ENCODE results near the gene SRGAP3.

SRGAP3 gene

DNA sequence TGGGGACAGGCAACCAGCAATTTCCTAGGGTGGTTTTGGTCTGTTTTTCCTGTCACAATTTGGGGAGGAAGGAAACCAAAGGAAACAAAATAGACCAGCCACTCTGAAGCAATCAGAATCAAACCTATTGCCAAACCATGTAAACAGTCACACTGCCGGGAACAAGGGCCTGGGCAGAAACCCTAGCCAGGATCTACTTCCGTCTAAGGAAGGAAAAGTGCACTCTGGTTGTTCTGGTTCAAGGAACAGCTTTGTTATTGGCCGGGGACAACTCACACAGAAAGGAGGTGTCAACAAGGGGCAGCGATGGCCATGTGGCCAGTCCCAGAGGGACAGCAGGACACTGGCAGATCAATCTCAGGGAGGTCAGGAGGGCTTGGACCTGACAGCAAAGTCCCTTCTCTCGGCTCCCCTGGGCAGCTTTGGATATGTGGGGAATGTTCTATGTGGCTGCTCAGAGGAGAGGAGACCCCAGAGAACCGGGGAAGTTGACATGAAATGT, 268.6 kb downstream of the SRGAP3 start:
- DNase-seq = no peak

DNA sequence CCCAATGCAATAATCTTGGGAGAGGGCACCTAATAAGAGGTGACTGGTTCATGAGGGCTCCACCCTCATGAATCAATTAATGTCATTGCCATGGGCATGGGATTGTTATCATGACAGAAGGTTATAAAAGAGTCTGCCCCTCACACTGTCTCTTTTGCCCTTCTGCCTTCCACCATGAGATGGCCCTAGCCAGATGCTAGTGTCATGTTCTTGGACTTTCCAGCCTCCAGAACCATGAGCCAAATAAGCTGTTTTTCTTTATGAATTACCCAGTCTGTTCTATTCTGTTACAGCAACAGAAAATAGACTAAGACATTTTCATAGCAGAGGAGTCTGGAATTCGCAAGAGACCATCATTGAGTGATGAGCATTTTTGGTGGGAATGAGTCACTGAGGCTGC, 270.2 kb downstream of the SRGAP3 start:
- DNase-seq = no peak

DNA sequence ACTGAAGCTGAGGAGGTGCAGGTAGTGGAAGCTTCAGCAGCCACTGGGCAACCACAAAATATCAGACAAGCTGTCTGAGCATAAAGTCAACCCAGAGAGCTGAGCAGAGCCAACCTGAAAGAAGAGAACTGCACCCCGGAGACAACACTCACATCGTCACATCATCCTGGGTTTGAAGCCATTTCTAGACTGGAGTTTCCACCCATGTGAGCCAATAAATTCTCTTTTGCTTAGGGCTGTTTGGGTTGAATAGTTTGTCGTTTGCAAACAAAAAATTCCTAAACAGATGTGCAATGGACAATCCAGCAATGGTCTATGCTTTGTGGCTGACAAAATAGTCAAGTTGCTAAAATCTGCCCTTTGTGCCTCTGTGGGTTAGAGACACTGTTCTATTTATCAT, 270.9 kb downstream of the SRGAP3 start:
- DNase-seq = no peak

DNA sequence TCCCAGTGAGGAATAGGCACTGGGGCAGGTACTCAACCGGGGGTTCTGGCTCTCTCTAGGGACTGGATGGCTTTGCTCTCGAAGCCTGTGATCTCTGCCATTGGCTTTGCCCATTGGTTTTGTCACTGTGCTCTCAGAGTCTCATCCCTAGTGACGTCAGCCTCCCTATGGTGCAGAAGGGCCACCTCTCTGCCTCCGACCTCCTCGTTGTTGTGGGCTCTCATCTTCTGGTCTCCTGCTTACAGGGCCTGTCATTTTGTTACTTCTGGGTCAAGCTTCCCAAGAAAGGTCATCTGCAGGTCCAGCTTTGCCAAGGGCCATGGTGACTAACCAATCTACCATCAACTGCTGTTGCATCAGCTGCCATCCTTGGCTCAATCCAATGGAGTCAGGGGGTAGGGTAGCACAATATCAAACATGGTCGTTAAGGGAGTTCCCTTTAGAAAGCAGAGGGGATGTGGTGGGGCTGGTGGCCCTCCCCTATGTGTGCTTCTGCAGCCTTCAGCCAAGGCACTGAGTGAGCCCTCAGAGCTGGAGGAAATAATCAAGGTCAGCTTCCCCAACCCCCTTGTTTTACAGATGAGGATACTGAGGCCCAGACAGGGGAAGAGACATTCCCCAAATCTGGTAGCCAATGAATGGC, 272.8 kb downstream of the SRGAP3 start:
- no peak for DNase-seq

DNA sequence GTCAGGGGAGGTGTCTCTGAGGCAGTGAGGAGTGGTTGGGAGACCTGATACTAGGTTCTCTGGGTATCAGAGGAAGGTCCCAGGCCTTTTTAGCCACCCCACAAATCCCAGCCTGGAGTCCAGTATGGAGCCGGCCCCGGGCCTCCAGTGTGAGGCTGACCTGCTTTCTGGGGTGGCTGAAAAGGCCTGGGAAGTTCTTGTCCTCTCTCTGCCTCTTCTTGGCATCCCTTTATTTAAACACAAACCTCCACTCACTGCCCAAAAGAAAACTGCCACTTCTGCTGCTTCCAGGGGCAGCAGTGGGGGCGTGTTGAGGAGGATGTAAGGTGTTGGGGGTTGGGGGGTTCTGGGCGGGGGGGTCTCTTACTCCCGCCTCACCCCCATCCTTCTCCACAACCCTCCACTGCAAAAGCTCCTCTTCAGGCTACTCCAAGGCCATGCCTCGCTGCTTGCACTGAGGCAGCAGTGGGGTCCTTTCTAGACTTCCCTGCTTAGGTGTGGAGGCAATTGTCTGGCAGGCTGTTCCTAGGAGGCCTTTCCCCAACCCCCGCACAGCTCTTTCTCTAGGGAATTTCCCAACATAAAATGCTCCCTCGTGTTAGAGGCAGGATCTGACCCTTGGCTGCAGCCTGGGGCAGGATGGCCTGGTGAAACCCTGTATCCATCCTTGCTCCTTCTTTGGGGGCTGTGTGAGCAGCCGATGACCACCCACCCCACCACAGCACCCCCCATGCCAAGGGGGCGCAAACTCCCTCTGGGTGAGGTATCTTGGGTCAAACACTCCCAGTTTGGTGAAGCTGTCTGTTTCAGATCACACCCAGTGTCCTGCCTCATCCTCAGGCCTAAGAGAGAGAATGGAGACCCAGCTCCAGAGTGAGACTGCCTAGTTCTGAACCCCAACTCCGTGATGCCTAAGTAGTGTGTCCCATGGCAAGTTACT, 274.1 kb downstream of the SRGAP3 start:
- no peak for DNase-seq

DNA sequence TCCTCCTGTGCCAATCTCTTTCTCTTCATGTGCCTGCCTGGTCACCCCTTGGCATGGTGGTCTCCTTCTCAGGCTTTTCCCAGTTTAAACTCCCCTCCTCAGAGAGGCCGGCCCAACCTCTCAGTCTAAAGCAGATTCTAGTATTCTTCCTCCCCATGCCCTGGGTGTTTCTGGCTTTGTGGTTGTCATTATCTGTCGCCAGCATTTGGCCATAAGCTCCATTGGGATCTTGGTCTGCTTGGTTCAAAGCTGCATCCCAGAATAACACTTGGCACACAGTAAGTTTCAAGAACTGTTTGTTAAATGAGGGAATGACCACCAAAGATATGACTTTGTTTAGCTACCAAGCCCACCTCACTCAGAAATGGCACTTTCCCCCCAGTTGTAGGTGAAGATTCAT, 275.0 kb downstream of the SRGAP3 start:
- no peak for DNase-seq

DNA sequence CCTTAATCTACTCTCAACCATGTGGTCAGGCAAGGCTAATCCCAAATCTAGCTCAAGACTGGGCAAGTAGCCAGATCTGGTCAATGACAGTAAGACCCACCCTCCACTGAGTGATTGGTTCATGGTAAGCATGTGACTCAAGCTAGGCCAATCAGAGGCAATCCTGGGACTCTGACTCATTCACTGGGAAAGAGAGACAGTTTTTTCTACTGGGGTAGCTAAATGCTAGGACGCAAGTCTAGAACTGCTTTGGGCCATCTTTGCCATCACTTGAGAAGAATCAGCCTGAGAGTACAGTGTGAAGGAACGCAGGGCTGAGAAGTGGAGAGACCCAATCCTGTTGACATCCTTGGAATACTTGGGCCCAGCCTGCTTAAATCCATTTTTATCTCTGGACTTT, 276.8 kb downstream of the SRGAP3 start:
- DNase-seq = no peak

DNA sequence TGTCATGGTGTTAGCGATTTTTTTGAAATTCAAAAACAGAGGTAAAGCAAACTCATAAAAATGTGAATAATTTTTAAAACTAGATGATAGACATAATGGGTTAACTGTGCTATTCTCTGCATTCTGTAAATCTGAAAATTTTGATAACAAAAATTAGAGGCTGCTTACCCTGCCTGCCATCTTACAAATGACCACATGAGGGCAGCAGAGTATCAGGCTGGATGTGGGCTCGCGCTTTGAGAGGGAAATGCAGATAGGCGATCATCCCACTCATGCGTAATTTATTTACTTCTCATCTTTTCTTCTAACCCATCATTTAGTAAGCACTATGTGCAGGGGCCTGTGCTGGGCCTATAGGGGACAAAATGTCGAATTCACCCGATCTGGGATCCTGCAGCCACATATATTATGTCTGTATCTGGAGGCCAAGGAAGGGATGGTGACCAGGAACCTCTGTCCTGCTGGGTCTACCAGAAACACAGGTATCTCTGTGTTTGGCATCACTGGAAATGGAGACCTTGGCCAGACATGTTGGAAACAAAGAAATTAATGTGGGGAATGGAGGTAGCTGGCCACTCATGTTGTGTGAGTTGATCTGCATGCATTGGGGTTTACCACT, 278.4 kb downstream of the SRGAP3 start:
- peak; percentile 70 for DNase-seq

DNA sequence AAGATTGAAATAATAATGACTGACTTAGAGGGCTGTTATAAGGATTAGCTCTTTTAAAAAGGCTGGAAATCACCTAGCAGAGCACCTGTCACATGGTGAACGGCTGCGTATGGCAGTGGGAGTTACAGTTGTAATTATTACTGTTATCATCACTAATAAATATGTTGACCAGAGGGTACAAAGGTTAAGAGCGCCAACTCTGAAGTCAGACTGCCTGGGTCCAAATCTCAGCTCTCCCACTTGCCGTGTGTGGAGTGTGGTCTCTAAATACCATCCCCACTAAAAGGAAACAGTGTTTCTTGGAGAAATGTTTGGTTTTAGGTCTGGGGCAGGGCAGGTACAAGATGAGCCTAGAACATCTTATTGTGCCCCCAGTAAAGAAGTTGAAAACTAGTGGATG, 280.2 kb downstream of the SRGAP3 start:
- DNase-seq = no peak

DNA sequence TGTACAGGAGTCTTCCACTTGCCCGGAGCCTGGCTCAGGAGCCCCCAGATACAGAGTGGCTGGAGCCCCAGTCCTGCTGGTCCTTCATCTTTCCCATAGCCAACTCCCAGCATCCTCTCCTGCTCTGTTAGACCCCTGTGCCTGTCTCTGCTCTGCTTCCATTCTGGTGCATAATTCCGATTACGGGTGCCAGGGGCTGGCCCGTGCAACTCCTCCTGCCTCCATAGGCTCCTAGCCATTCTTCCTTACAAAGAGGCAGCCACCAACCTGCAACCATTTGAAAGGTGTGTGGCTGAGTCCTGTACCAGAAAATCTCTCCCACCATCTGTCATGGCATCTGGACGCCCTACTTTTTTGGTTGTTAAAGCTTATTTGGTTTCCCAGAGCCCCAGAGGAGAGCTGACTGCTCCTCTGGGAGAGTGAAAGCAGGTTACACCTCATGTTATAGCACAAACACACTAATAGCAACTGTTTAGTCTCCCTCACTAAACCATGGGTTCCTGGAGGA, 281.0 kb downstream of the SRGAP3 start:
- DNase-seq = no peak

DNA sequence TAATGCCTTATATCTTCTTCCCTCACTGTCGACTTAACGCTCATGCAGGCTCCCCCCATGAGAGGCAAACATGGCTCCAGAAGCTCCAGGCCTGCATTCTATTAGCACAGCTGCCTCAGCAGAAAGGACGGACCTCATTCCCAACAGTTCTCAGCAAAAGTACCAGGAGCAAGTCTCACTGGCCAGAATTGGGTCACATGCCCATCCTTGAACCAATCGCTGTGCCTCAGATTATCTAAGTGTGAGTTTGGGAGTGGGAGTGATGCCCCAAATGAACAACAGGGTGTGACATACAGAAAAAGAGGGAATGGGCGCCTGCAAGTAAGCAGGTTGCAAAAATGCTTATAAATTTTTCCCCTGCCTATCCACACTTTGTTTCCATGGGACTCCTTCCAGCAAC, 281.9 kb downstream of the SRGAP3 start:
- DNase-seq = no peak

DNA sequence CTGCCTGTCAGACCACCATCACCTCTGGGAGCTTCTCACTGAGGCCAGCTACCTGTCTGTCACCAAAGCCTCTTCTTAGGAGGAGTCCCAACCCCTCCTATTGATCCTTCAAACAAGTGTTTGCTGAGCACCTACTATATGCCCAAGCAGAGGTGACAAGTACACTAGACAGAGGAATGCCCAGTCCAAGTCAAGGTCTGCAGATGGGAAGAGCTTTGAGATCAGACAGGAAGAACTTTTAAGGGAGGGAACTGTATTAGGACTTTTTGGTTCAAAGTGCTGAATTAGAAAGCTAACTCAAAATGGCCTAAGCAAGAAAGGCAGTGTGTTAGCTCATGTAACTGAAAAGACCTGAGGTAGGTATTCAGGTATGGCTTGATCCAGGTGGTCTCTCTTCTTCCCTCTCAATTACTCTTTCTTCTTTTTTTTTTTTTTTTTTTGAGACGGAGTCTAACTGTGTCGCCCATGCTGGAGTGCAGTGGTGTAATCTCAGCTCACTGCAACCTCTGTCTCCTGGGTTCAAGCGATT, 282.6 kb downstream of the SRGAP3 start:
- DNase-seq = no peak

DNA sequence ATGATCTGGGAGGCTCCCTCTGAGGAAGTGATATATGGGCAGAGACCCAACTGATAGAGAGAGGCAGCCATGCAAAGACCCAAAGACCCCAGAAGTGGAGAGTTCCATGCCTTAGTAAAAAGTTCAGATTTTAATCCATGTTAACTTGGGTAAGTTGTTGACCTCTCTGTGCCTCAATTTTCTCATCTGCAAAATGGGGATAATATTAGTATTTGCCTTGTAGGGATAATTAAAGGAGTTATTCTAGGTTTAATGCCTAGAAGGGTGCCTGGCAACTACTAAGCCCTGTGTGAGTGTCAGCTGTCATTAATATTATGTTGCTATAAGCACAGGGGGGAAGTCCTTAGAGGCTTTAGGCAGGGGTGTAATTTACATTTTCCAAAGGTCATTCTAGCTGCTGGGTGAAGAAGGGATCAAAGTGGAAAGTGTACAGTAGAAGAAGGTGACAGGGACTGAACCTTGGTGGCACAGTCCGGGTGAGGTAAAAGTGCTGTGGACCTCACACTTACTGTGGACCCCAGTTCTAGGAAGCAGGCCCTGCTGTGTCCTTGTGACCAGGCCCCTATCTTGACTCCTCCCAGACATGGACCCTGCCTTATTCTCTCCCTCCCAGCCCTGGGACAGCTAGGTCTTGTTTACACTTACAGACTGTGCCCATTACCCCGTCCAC, 283.2 kb downstream of the SRGAP3 start:
- DNase-seq = no peak

DNA sequence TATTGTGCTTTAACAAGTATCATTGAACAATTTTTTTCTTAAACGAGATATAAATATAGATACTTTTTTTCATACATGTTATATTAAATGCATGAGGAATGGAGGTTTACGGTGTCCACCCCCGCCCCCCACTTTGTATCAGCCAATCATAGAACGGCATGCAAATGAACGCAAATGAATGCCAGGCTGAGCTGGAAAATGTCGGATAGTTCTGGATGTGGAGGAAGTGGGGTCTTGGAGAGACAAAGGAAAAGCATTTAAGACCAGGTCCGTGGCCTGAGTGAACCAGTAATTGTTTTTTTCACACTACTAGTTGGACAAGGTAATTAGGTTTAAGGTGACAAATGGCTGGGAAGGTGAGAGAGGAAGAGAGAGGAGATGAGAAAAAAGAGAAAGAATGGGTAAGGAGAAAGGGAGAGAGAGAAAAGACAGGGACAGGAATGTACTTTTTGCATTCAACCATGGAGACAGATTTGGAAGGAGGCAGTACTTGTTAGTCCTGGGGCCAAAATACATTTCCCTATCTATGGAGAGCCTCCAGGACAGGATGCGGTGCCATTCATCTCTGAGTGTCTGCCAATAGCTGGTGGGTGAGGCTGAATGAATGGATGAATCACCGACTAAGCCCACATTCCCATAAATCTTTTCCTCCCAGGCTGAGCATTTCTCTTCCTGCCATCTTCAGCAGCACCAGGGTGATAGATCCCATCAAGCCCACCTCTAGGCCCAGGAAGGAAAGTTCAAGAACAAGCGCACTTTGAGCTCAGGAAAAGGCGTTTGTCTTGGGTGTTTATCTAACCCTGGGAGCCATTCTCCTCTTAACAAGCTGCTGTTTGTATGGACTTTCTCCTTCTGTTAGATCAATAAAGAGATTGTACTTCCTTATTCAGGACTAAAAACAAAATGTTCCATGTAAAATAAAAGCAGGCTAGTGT, 284.7 kb downstream of the SRGAP3 start:
- DNase-seq = no peak

DNA sequence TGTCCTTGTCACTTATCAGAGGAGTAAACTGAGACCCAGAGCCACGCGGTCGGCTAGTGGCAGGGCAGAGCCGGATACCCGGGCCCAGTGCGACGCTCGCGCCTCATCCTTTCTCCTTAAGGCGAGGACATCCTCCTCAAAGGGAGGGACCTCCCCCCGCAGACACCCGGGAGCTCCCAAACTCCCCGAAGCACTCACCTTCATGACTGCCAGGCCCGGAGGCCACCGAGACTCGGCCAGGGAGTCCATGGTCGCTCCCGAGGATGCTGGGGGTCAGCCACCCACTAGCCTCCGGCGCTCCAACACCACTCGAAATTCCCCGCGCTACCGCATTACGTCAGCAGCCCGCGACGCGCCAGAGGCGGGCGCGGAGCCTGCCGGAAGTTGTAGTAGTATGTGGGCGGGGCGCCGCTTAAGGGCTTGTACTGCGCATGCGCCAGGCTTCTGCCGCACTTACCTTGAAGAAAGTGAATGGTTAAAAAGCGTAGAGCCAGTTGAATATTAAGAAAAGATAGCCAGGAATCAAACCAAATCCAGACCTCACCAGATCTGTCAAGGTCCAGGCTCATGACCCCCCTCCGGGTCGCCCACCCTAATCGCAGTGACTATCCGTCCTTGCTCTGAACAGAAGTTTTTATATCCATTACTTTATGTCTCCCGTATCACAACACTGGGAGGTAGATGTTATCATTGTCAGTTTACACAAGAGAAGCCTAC, 286.2 kb downstream of the SRGAP3 start, which contains the start of gene RAD18:
Gene RAD18, minus strand, starts transcription at position 336 of the 717 bp plus-strand sequence. Its CDS starts 87 bp downstream, at position 249.
- peak; percentile 94 for DNase-seq

DNA sequence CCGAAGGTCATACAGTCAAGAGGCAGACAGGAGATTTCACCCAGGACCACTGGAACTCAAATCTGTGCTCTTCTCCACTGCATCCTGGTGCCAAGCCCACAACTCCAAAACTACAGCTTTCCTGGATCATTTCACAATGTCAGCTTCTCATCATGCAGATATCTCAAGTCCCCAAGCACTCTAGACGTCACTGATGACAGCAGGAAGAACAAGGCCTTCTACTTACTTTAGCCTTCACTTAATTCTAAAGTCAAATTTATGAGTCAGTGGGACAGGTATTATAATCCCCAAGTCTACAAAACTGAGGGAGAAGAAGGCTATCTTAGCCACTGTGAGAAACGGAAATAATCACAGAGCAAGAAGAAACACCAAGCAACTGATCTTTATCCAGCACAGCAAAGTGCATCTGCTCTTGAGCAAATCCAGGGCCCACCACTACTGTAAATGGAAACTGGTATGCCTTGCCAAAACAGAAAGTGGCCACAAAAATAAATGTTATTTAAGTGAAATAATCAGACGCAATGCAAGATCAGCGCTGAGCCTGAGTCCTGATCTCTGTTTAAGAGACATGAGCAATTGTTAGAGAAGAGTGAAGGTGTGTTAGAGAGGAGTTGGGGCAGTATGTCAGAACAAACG, 287.1 kb downstream of the SRGAP3 start:
- DNase-seq = no peak

DNA sequence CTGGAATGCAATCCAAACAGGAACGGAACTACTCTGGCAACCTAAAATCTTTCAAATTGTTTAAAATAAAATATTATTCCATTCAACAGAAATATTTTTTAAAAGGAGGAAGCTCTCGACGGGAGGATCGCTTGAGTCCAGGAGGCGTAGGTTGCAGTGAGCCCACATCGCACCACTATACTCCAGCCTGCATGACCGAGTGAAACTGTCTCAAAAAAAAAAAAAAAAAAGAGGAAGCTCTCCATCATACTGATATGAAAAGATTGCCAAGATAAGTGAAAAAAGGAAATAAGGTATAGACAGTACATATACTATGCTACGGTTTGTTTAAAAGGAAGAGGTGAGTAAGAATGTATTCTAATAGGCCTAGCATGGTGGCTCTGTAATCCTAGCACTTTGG, 289.8 kb downstream of the SRGAP3 start:
- no peak for DNase-seq

DNA sequence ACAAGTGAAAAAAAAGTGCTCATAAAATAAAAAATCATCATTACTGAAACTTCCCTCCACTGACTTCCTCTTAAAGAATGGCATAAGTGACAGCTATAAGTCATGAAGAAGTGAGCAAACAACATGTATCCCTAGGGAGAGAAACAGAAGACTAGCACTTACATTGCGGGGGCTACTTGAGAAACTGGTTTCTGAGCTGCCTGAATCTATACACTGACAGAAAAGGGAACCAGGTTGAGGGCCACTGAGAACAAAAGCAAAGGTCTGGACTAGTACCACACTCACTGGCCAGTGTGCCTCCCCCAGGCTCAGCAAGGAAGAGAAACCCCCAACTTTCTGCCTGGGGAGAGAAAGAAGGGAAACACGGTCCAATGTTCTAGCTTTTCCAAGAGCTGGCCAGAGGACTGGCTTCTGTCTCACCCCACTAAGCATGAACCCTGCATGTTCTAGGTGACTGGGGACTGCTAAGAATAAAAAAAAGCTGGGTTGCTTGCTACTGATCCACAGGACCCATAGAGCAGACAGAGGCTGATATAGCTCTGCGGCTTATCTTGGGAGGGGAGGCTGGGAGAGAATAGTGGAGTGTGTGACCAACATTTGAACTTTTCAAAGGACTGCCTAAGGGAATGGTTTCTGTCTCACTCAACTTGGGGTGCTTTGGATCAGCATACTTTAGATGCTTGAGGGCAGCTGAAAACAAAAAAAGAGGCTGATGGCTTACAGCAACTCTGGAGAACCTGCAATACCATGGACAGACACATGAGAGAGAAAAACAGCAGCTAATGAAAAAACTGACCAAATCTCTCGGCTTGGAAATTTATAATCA, 294.3 kb downstream of the SRGAP3 start:
- no peak for DNase-seq

DNA sequence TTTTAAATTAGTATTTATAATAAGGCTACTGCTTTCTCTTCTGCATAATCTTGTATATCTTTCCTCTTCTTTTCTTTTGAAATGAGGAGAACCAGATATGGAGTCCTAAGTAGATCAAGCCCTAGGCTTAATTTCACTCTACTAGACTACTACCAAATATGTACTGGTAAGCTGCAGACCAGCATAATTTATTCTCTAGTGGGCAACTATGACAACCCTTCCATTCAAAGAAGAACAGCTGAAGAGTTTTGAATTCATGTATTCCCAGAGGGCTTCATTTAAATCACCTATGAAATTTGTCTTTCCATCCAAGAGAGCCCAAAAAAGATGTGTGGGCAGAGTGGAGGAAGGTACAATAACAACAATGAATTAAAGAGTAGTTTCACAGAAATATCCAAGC, 296.1 kb downstream of the SRGAP3 start:
- DNase-seq = no peak
